ENCODE results near the gene COG5.

COG5 gene

DNA sequence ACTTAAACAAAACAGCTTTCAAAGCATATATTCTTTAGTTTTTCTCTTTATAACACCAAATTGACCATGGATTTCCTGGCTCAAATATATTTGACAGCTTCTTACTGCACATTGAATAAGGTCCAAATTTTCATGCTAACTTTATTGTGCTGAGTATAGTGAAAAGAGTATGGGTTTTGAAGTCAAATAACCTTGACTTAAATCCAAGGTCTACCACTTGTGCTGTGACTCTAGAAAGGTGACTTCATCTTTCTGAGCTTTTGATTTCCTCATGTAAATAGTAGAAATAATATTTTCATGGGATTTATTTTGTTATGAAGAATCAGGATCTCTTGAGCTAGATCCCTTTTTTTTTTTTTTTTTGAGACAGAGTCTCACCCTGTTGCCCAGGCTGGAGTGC lies 233.2 kb downstream of the COG5 start:
- Histone ChIP-seq H3K36me3 (ENCODE audit: insufficient read depth, low read length) (no peaks in the 10 kb centered on the region), H3K4me1 (ENCODE audit: insufficient read depth, low read length, poor library complexity, severe bottlenecking) (peaks cover 10% of the 10 kb centered on the region), H2AFZ (ENCODE audit: low read length) (no peak overlapping the region), H3K27me3 (ENCODE audit: insufficient read depth, low read length, poor library complexity, severe bottlenecking) (no peaks in the 10 kb centered on the region), H4K20me1 (ENCODE audit: insufficient read depth, low read length, poor library complexity, severe bottlenecking) (no peaks in the 10 kb centered on the region), H3F3A (ENCODE audit: low read depth) (no peaks in the 10 kb centered on the region), H3K4me2 (ENCODE audit: low read depth, low read length, poor library complexity, severe bottlenecking) (no peak overlapping the region), H3K9me3 (ENCODE audit: insufficient read depth, low read depth, low read length) (no peaks in the 10 kb centered on the region), H3K4me3 (ENCODE audit: low read length, poor library complexity, severe bottlenecking) (no peak overlapping the region), H3K9me2 (replicated peaks; ENCODE audit: low read depth, low read length) (no peaks in the 10 kb centered on the region), H3K9ac (ENCODE audit: low read depth, low read length, poor library complexity, severe bottlenecking) (no peak overlapping the region), H3K79me2 (ENCODE audit: insufficient read depth, low read length) (no peaks in the 10 kb centered on the region)
- no peak for TF ChIP-seq EZH2phosphoT487 (IDR thresholded peaks at IDR 0.05; ENCODE audit: borderline replicate concordance)
- TF ChIP-seq, protein P1, sequence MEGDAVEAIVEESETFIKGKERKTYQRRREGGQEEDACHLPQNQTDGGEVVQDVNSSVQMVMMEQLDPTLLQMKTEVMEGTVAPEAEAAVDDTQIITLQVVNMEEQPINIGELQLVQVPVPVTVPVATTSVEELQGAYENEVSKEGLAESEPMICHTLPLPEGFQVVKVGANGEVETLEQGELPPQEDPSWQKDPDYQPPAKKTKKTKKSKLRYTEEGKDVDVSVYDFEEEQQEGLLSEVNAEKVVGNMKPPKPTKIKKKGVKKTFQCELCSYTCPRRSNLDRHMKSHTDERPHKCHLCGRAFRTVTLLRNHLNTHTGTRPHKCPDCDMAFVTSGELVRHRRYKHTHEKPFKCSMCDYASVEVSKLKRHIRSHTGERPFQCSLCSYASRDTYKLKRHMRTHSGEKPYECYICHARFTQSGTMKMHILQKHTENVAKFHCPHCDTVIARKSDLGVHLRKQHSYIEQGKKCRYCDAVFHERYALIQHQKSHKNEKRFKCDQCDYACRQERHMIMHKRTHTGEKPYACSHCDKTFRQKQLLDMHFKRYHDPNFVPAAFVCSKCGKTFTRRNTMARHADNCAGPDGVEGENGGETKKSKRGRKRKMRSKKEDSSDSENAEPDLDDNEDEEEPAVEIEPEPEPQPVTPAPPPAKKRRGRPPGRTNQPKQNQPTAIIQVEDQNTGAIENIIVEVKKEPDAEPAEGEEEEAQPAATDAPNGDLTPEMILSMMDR (conservative IDR thresholded peaks at IDR 0.05; ENCODE audit: low read length) = no peak

DNA sequence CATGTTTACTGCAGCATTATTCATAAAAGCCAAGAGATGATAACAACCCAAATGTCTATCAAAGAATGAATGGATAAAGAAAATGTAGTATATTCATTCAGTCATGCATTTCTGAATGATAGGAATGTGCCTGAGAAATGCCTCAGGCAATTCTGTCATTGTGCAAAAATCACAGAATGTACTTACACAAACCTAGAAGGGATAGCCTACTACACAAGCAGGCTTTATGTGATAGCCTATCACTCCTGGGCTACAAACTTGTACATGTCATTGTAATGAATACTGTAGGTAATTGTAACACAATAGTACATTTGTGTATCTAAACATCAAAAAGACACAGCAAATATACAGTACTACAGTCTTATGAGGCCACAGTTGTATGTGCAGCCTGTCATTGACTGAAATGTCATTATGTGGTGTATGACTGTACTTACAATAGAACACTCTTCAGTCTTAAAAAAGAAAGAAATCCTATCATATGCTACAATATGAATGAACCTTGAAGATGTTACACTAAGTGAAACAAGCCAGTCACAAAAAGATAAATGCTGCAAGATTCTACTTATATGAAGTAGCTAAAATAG lies 235.6 kb downstream of the COG5 start:
- Histone ChIP-seq H3K9me2 (replicated peaks; ENCODE audit: low read depth, low read length) (no peaks in the 10 kb centered on the region), H3K4me2 (ENCODE audit: low read depth, low read length, poor library complexity, severe bottlenecking) (no peak overlapping the region), H3K9ac (ENCODE audit: low read depth, low read length, poor library complexity, severe bottlenecking) (no peak overlapping the region), H3K79me2 (ENCODE audit: insufficient read depth, low read length) (no peaks in the 10 kb centered on the region), H3K36me3 (ENCODE audit: insufficient read depth, low read length) (no peaks in the 10 kb centered on the region; the same call in 1 of the 2 replicates), H3K9me3 (ENCODE audit: insufficient read depth, low read depth, low read length) (no peaks in the 10 kb centered on the region), H2AFZ (ENCODE audit: low read length) (no peak overlapping the region), H4K20me1 (ENCODE audit: insufficient read depth, low read length, poor library complexity, severe bottlenecking) (no peaks in the 10 kb centered on the region), H3F3A (ENCODE audit: low read depth) (no peaks in the 10 kb centered on the region), H3K4me3 (ENCODE audit: low read length, poor library complexity, severe bottlenecking) (no peak overlapping the region), H3K27me3 (ENCODE audit: insufficient read depth, low read length, poor library complexity, severe bottlenecking) (no peaks in the 10 kb centered on the region), H3K4me1 (ENCODE audit: insufficient read depth, low read length, poor library complexity, severe bottlenecking) (peaks cover 6% of the 10 kb centered on the region)
- TF ChIP-seq, protein P1 (conservative IDR thresholded peaks at IDR 0.05; ENCODE audit: low read length) = no peak
- no peak for TF ChIP-seq EZH2phosphoT487 (IDR thresholded peaks at IDR 0.05; ENCODE audit: borderline replicate concordance)

DNA sequence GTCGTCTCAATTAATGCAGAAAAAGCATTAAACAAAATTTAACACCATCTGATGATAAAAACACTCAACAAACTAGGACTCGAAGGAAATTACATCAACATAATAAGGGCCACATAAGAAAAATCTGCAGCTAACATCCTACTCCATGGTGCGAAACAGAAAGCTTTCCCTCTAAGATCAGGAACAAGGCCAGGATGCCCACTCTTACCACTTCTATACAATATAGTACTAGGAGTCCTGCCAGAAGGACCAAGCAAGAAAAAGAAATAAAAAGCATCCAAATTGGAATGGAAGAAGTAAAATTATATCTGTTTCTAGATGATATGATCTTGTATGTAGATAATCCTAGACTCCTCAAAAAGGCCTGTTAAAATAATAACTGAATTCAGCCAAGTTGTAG lies 237.7 kb downstream of the COG5 start:
- Histone ChIP-seq H3K9me3 (ENCODE audit: insufficient read depth, low read depth, low read length) (no peaks in the 10 kb centered on the region), H3K4me1 (ENCODE audit: insufficient read depth, low read length, poor library complexity, severe bottlenecking) (no peaks in the 10 kb centered on the region), H3K9me2 (replicated peaks; ENCODE audit: low read depth, low read length) (no peaks in the 10 kb centered on the region), H3K4me2 (ENCODE audit: low read depth, low read length, poor library complexity, severe bottlenecking) (no peak overlapping the region), H2AFZ (ENCODE audit: low read length) (no peak overlapping the region), H3K36me3 (ENCODE audit: insufficient read depth, low read length) (peaks cover 9% of the 10 kb centered on the region; the same call in 1 of the 2 replicates), H3F3A (ENCODE audit: low read depth) (no peaks in the 10 kb centered on the region), H3K9ac (ENCODE audit: low read depth, low read length, poor library complexity, severe bottlenecking) (no peak overlapping the region), H3K4me3 (ENCODE audit: low read length, poor library complexity, severe bottlenecking) (no peak overlapping the region), H4K20me1 (ENCODE audit: insufficient read depth, low read length, poor library complexity, severe bottlenecking) (no peaks in the 10 kb centered on the region), H3K79me2 (ENCODE audit: insufficient read depth, low read length) (no peaks in the 10 kb centered on the region), H3K27me3 (ENCODE audit: insufficient read depth, low read length, poor library complexity, severe bottlenecking) (no peaks in the 10 kb centered on the region)
- no peak for TF ChIP-seq EZH2phosphoT487 (IDR thresholded peaks at IDR 0.05; ENCODE audit: borderline replicate concordance)
- TF ChIP-seq, protein P1 (conservative IDR thresholded peaks at IDR 0.05; ENCODE audit: low read length) = no peak

Measured in Loucy (cell line).